A673 (cell line): ENCODE measurements around the gene HSDL2.

Experiments used
- EZH2 ChIP-seq: fragments of 200-600 bp; sonication (generic); IDR thresholded peaks from 2 replicates; pipeline ENCODE4 v1.6.1; 2017; ENCODE audit warnings: borderline replicate concordance, low read depth, mild to moderate bottlenecking, mixed read lengths, antibody characterized with exemption, low read length; ENCODE audit not compliant: poor library complexity, severe bottlenecking
- TF ChIP-seq, protein P1 (sequence below): fragments of 300-800, 200-600 bp; sonication (generic); conservative IDR thresholded peaks from 2 replicates; pipeline ENCODE4 v1.5.1; 2017; ENCODE audit warnings: low read depth, mild to moderate bottlenecking, antibody characterized with exemption, low read length, moderate library complexity, mixed read lengths

DNA sequence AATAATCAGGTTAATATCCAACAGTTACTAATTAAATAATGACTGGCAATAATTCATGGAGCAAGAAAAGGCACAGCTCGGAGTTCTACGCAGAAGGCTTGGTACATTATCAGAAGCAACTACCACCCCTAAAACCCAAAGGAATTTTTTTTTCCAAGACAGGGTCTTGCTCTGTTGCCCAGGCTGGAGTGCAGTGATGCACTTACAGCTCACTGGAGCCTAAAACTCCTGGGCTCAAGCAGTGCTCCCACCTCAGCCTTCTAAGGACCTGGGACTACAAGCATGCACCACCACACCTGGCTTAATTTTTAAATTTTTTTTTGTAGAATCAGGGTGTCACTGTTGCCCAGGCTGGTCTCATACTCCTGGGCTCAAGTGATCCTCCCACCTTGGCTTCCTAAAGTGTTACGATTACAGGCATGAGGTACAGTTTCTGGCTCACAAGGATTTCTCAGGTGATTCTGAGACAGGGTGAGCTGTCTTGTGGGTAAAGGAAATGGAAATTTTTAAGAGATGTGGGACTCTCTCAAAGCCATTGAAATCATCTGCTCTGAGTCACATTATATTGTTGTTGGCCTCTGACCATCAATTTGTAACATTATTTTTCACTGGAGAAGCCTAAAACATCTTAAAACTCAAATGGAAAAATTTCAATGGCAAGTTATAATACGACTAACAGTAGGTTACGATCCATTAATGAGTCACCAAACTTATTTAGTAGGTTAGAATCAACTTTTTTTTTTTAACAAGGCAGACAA lies 19.7 kb upstream of the HSDL2 start:
- TF ChIP-seq, protein P1, sequence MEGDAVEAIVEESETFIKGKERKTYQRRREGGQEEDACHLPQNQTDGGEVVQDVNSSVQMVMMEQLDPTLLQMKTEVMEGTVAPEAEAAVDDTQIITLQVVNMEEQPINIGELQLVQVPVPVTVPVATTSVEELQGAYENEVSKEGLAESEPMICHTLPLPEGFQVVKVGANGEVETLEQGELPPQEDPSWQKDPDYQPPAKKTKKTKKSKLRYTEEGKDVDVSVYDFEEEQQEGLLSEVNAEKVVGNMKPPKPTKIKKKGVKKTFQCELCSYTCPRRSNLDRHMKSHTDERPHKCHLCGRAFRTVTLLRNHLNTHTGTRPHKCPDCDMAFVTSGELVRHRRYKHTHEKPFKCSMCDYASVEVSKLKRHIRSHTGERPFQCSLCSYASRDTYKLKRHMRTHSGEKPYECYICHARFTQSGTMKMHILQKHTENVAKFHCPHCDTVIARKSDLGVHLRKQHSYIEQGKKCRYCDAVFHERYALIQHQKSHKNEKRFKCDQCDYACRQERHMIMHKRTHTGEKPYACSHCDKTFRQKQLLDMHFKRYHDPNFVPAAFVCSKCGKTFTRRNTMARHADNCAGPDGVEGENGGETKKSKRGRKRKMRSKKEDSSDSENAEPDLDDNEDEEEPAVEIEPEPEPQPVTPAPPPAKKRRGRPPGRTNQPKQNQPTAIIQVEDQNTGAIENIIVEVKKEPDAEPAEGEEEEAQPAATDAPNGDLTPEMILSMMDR = no peak
- no peak for TF ChIP-seq EZH2
